ENCODE results near the gene OTUD3.
"Not testable (repeated sequence)": the region's sequence is repeated elsewhere in the genome, so short reads cannot be mapped to it uniquely, and the experiment has no call there.

The OTUD3 gene, protein sequence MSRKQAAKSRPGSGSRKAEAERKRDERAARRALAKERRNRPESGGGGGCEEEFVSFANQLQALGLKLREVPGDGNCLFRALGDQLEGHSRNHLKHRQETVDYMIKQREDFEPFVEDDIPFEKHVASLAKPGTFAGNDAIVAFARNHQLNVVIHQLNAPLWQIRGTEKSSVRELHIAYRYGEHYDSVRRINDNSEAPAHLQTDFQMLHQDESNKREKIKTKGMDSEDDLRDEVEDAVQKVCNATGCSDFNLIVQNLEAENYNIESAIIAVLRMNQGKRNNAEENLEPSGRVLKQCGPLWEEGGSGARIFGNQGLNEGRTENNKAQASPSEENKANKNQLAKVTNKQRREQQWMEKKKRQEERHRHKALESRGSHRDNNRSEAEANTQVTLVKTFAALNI

GRCh38 chr1:19882111-19883071, at the start of gene OTUD3:
TSS of gene OTUD3 (plus strand) at chr1:19882395. CDS start at chr1:19882514, 119 bp downstream.
- peak; percentile 98 for DNase-seq

- DNase-seq, result no peak
Observed at GRCh38 chr1:19835578-19835977, 46.6 kb upstream of the OTUD3 start.

DNA sequence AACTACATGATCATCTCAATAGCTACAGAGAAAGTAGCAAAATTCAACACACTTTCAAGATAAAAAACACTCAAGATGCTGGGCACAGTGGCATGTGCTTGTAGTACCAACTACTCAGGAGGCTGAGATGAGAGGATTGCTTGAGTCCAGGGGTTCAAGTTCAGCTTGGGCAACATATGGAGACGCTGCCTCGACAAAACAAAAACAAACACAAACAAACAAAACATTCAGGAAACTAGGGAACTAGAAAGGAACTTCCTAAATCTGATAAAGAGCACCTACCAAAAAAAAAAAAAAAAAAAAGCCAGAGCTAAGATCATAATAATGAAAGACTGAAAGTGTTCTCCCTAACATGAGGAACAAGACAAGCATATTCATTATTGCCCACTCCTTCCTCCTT, 44.3 kb upstream of the OTUD3 start:
- DNase-seq, result no peak

DNA sequence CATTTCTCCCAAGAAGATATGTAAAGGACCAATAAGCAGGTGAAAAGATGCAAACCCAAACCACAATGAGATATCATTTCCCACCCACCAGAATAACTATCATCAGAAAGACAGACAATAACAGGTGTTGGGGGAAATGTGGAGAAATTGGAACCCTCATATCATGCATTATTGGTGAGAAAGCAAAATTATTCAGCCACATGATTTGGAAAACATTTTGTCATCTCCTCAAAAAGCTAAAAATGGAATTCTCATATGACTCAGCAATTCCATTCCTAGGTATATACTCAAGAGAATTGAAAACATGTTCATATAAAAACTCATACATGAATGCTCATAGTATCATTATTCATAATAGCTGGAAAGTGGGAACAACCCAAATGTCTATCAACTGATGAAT, 42.0 kb upstream of the OTUD3 start:
- DNase-seq, result no peak

DNA sequence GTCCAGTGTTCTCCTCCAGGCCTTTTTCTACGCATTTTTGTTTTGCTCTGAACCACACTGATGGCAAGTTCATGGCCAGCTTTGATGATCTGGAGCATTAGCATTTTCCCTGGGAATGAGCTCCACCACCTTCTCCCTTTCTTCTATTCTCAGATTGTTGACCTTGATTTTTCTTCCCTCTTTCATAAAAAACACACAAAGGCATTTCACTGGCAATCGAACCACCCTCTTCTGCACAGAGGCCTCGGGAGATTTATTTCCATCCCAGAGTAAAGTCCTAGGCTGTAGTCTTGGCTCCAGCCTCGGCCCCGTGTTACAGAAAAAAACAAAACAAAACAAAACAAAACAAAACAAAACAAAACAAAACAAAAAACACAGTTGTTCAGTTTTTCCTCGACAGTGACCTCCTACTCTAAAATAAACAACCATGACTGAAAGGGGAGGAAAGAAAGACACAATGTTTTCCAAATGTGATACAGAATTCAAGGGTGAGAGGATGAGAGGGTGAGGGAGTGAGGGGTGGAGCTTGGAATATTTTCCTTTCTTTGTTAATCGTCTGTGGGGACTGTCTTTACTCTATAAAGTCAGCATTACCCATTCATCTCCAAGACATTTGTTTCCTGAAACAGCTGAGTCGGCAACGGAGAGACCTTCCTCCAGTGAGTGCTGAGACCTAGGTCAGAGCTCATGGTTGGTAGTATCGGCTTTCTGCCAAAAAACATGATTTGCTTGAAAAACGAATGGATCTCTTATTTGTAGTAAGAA, 37.3 kb upstream of the OTUD3 start:
- DNase-seq, result no peak

GRCh38 chr1:19845555-19845954, 36.6 kb upstream of the OTUD3 start:
- no peak for DNase-seq

DNA sequence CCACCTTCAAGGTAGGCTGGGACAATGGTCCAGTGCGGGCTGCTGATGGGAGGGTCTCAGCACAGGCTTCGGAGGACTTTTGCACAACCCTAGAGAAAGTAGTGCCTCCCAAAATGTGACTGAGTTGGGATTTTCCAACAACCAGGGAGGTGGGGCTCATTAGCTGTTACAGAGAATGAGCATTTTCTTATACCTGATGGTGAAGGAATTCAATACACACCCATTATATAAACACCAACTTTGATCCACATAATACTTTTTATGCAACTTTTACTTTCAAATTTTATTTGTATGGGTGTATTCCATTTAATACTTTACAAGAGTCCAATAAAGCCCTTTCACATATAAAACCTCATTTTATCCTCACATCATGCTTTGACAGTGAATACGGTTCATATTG, 35.9 kb upstream of the OTUD3 start:
- no peak for DNase-seq

DNA sequence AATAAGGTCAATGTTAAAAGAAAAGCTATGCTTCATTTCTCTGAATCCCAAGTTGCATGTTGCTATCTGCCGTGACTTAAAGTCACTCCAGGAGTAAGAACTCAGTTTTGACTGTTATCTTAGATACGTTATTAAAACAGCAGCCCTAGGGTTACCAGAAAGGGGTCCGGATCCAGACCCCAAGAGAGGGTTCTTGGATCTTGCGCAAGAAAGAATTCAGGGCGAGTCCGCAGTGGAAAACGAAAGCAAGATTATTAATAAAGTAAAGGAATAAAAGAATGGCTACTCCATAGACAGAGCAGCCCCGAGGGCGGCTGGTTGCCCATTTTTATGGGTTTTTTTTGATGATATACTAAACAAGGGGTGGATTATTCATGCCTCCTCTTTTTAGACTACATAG, 34.9 kb upstream of the OTUD3 start:
- DNase-seq, result not testable (repeated sequence)

DNA sequence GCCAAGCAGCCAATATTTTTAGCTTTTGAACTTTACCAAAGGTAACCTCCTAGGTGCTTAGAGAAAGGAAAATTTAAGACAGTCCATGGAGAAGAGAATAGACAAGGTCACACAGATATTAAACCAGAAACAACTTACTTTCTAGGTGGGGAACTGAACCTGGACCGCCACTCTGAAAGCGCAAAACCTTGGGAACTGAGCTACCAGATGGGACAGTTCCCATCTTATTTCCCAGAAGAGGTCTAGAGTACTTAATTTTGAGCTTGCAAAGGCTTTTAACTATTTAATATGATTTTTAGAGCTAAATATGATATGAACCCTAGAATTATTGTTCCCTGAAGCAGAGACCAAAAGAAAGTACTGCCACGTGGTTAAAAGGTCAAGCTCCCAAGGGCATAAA, 32.9 kb upstream of the OTUD3 start:
- DNase-seq, result not testable (repeated sequence)

GRCh38 chr1:19850214-19850613, 32.0 kb upstream of the OTUD3 start:
- DNase-seq, result no peak

- DNase-seq, result no peak
Observed at GRCh38 chr1:19852036-19852435, 30.2 kb upstream of the OTUD3 start.

GRCh38 chr1:19854866-19855265, 27.3 kb upstream of the OTUD3 start:
- no peak for DNase-seq

- DNase-seq, result no peak
Observed at GRCh38 chr1:19858893-19859292, 23.3 kb upstream of the OTUD3 start.

- no peak for DNase-seq
Observed at GRCh38 chr1:19859876-19860275, 22.3 kb upstream of the OTUD3 start.

DNA sequence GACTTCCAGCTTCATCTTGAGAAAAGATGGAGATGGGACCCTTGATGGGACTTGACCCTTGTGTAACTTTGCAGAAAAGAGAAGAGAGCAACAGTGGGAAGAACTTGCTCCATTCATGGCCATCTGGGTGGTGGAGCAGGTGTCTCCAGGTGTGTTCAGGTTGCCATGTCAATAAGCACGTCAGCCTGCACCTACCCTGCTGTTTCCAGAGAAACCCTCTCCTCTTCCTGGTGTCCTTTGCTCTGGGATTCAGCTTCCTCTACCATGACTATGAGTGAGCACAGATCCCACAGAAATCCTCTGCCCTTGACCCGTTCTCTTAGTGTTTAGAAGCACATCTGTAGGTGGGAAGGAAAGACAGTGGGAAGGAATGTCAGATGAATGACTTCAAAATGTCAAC, 21.8 kb upstream of the OTUD3 start:
- DNase-seq, result no peak

GRCh38 chr1:19861034-19861433, 21.2 kb upstream of the OTUD3 start:
- no peak for DNase-seq

DNA sequence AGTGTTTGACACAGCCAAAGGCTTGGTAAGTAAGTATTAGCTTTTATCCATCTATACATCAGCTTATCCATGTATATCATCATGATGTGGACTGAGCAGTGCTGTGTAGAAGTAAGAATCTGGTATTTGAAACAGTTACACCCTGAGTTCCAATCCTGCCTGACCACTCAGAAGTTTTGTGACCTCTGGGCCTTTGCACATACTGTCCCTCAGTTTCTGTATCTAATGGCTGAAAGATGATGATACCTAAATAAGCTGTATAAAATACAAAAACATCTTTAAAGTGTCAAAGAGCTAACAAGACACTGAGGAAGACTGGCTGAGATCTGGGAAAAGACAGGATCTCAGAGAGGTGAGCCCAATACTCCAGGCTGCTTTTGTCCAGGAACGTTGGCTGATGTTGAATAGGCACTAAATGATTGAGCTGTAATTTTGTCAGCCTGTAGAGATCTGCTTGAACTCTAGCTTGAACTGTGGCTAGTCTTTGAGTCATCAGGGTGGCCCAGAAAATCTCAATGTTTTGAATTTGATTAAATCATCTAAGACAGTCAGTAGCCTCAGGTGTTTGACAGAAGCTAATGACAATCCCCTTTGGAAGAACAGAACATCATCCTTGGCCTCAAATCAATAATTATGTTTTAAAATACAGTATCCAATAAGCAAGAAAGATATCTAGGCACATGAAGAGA, 20.2 kb upstream of the OTUD3 start:
- no peak for DNase-seq

DNA sequence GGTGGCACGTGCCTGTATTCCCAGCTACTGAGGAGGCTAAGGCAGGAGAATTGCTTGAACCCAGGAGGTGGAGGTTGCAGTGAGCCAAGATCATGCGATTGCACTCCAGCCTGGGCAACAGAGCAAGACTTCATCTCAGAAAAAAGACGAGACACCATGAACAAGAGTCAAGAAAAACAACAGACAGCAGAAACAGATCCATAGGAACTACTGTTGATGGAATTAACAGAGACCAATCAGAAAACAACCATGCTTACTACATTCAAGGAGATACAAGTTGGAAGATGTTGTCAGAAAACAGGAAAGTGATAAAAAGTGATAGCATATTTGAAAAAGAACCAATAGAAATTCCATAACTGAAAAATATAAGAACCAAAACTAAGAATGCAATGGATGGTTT, 19.3 kb upstream of the OTUD3 start:
- no peak for DNase-seq

DNA sequence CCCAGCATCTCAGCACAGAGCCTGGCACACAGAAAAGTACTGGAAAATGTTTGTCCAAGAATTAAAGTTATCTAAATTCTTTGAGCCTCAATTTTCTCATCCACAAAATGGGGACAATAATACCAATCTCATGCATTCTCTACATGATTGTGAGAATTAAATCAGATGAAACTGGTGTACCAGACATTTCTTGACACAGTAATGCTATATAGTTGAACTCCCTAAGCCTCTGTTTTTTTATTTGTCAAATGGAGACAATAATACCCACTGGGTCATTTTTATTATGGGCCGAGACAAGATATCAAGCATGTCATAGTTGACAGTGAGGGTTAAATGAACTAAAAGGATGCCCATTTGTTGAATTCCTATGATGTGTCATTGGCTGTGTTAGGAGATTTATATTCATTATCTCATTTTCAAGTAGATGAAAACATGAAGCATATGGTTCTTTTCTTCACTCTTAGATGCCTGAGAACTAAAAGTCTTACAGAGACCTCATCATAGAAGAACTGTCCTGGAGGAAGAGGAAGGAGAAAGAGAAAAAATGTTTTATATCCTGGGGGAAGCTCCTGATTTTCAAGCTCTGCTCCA, 17.5 kb upstream of the OTUD3 start:
- no peak for DNase-seq

- DNase-seq, result no peak
Observed at GRCh38 chr1:19866029-19866428, 16.2 kb upstream of the OTUD3 start.

GRCh38 chr1:19866758-19867157, 15.4 kb upstream of the OTUD3 start:
- DNase-seq, result no peak

- DNase-seq, result not testable (repeated sequence)
Observed at GRCh38 chr1:19868575-19868974, 13.6 kb upstream of the OTUD3 start.

All from CD4-positive, alpha-beta T cell treated with Interleukin-12 subunit alpha and Interleukin-12 subunit beta, for 1 hour (primary cell).